ENCODE measurements around the gene RELB.

DNA sequence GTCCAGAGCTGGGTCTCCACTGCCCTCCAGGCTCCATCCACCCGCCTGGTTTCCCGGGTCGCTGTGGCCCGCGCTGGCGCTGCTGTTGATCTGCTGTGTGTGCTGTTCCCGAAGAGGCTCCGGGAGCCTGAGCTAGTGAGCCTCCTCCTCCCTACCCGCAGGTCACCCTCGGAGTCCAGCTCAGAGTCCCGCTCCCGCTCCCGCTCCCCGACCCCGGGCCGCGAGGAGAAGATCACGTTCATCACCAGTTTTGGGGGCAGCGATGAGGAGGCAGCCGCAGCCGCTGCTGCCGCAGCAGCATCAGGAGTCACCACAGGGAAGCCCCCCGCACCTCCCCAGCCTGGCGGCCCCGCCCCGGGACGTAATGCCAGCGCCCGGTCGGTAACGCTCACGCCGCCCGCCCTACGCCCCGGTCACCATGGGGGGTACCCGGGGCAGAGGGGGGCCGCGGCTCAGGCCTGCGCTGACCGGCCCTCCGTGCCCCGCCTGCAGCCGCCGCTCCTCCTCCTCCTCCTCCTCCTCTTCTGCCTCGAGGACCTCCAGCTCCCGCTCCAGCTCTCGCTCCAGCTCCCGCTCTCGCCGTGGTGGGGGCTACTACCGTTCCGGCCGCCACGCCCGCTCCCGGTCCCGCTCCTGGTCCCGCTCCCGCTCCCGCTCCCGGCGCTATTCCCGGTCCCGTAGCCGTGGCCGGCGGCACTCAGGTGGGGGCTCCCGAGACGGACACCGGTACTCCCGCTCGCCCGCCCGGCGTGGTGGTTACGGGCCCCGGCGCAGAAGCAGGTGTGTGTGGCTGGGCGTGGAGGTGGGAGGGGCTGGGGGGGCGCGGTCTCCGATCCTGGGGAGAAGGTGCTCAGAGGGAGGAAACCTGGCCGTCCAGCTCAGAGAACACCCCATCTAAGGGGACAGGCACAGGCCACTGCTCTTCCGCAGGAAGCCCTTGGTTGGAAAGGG is 62.9 kb downstream of the RELB start:
- TF ChIP-seq POLR2A (IDR thresholded peaks at IDR 0.05; ENCODE audit: low read depth, low read length) (no peak), SPI1 (IDR thresholded peaks at IDR 0.05; ENCODE audit: low read depth, low read length) (no peak), POLR2AphosphoS5 (IDR thresholded peaks at IDR 0.05; ENCODE audit: low read depth, low read length) (no peak), TAF1 (IDR thresholded peaks at IDR 0.05; ENCODE audit: low read depth, low read length) (no peak), PAX5 (IDR thresholded peaks at IDR 0.05; ENCODE audit: insufficient read depth, low read length, severe bottlenecking) (no peak)
